GM10266 (cell line): ENCODE results near the gene MGST3.

Experiments used
- DNase-seq: peaks from one replicate; pipeline ENCODE4 v3.0.0; 2012; ENCODE audit errors: extremely low spot score
- CTCF ChIP-seq: IDR thresholded peaks from 2 replicates; pipeline ENCODE4 v1.5.1; 2012; ENCODE audit warnings: mild to moderate bottlenecking, low read depth; ENCODE audit not compliant: control insufficient read depth, insufficient read depth; ENCODE audit errors: missing control alignments

The MGST3 gene

GRCh38 chr1:165629848-165630628 lies 996 bp upstream of the MGST3 start:
- DNase-seq, result no peak

GRCh38 chr1:165631342-165632151 lies 513 bp downstream of the MGST3 start:
- DNase-seq, result peak; percentile 32
- TF ChIP-seq CTCF, result no peak

More at GRCh38 chr1:165629848-165630628, 996 bp upstream of the MGST3 start:
- TF ChIP-seq CTCF, result no peak

- DNase-seq, result no peak
- TF ChIP-seq CTCF, result no peak
Observed at GRCh38 chr1:165632152-165632469, 1.1 kb downstream of the MGST3 start.

- no peak for TF ChIP-seq CTCF
- no peak for DNase-seq
Observed at GRCh38 chr1:165632491-165632890, 1.5 kb downstream of the MGST3 start.

- DNase-seq, result no peak
Observed at GRCh38 chr1:165633614-165634013, 2.6 kb downstream of the MGST3 start.

GRCh38 chr1:165634154-165634921 lies 3.3 kb downstream of the MGST3 start:
- no peak for TF ChIP-seq CTCF
- no peak for DNase-seq

More at GRCh38 chr1:165633614-165634013, 2.6 kb downstream of the MGST3 start:
- no peak for TF ChIP-seq CTCF
